Coronary artery (tissue), 2 donors: Measurements from ENCODE around the gene ASB5.

ENCODE experiments used
- DNase-seq: peaks from one replicate; pipeline ENCODE4 v3.0.0-alpha.2; 2017; ENCODE audit warnings: low spot score
- H3K27ac ChIP-seq, 2 donors: fragments of 200-600 bp; sonication (generic); one replicate each; pipeline ENCODE4 v1.5.1; 2016 to 2019
- H3K4me3 ChIP-seq: fragments of 200-600 bp; sonication (generic); 2 replicates; pipeline ENCODE4 v1.5.1; 2016; ENCODE audit warnings: mild to moderate bottlenecking, moderate library complexity
- CTCF ChIP-seq: fragments of 200-600 bp; sonication (generic); IDR thresholded peaks from one replicate; pipeline ENCODE4 v1.5.1; 2019; ENCODE audit warnings: antibody characterized with exemption

The ASB5 gene

GRCh38 chr4:176268963-176269362, at the start of gene ASB5:
Gene ASB5, minus strand, starts transcription at chr4:176269222. Its CDS starts 114 bp downstream, at chr4:176269108.
- TF ChIP-seq CTCF, result no peak
- H3K4me3 ChIP-seq, result no peak within 1 kb of the TSS
- no peak within 1 kb of the TSS for H3K27ac ChIP-seq
- DNase-seq, result no peak

- TF ChIP-seq CTCF, result no peak
Measured at GRCh38 chr4:176313596-176314336, 44.7 kb upstream of the ASB5 start.

GRCh38 chr4:176309772-176310171, 40.8 kb upstream of the ASB5 start:
- Histone ChIP-seq H3K27ac (no peak overlapping the region), H3K4me3 (no peak overlapping the region)
- TF ChIP-seq CTCF, result no peak
- DNase-seq, result no peak

More at GRCh38 chr4:176313596-176314336, 44.7 kb upstream of the ASB5 start:
- H3K27ac ChIP-seq, result no peak overlapping the region
- no peak overlapping the region for H3K4me3 ChIP-seq
- no peak for DNase-seq

- DNase-seq, result no peak
- no peak for TF ChIP-seq CTCF
- Histone ChIP-seq H3K27ac (no peak overlapping the region), H3K4me3 (no peak overlapping the region)
Measured at GRCh38 chr4:176309046-176309445, 40.0 kb upstream of the ASB5 start.

GRCh38 chr4:176308441-176308840, 39.4 kb upstream of the ASB5 start:
- TF ChIP-seq CTCF, result no peak
- no peak overlapping the region for H3K4me3 ChIP-seq
- no peak for DNase-seq

GRCh38 chr4:176307666-176307930, 38.6 kb upstream of the ASB5 start:
- H3K27ac ChIP-seq, result no peak overlapping the region
- no peak for DNase-seq
- H3K4me3 ChIP-seq, result no peak overlapping the region
- no peak for TF ChIP-seq CTCF

More at GRCh38 chr4:176308441-176308840, 39.4 kb upstream of the ASB5 start:
- H3K27ac ChIP-seq, result no peak overlapping the region
